ENCODE measurements around the gene ZNF366.
"Not testable (repeated sequence)": the region's sequence is repeated elsewhere in the genome, so short reads cannot be mapped to it uniquely, and the experiment has no call there.

Gene ZNF366

GRCh38 chr5:72426019-72426418 is 81.2 kb downstream of the ZNF366 start:
- no peaks in the 10 kb centered on the region for H3K27me3 ChIP-seq (ENCODE audit: control insufficient read depth, insufficient read depth, low read length)
- H3K4me3 ChIP-seq (ENCODE audit: low read length), result no peak overlapping the region
- H3K9ac ChIP-seq (ENCODE audit: low read length), result no peak overlapping the region
- no peak overlapping the region for H3K27ac ChIP-seq (ENCODE audit: low read depth, low read length)
- H3K4me1 ChIP-seq (ENCODE audit: control insufficient read depth, insufficient read depth, low read length), result peaks cover 6% of the 10 kb centered on the region
- H3K36me3 ChIP-seq (ENCODE audit: control insufficient read depth, insufficient read depth, low read length), result no peaks in the 10 kb centered on the region

- no peaks in the 10 kb centered on the region for H3K36me3 ChIP-seq (ENCODE audit: control insufficient read depth, insufficient read depth, low read length)
- H3K27me3 ChIP-seq (ENCODE audit: control insufficient read depth, insufficient read depth, low read length), result no peaks in the 10 kb centered on the region
- H3K27ac ChIP-seq (ENCODE audit: low read depth, low read length), result no peak overlapping the region
- H3K4me1 ChIP-seq (ENCODE audit: control insufficient read depth, insufficient read depth, low read length), result no peaks in the 10 kb centered on the region
- H3K4me3 ChIP-seq (ENCODE audit: low read length), result no peak overlapping the region
- H3K9ac ChIP-seq (ENCODE audit: low read length), result no peak overlapping the region
Observed at GRCh38 chr5:72418271-72418670, 88.9 kb downstream of the ZNF366 start.

- Histone ChIP-seq H3K27ac (ENCODE audit: low read depth, low read length) (no peak overlapping the region), H3K9ac (ENCODE audit: low read length) (no peak overlapping the region), H3K4me1 (ENCODE audit: control insufficient read depth, insufficient read depth, low read length) (no peaks in the 10 kb centered on the region), H3K27me3 (ENCODE audit: control insufficient read depth, insufficient read depth, low read length) (no peaks in the 10 kb centered on the region), H3K4me3 (ENCODE audit: low read length) (no peak overlapping the region), H3K36me3 (ENCODE audit: control insufficient read depth, insufficient read depth, low read length) (no peaks in the 10 kb centered on the region)
Observed at GRCh38 chr5:72417333-72418062, 89.7 kb downstream of the ZNF366 start.

GRCh38 chr5:72415616-72416325 is 91.4 kb downstream of the ZNF366 start:
- no peaks in the 10 kb centered on the region for H3K36me3 ChIP-seq (ENCODE audit: control insufficient read depth, insufficient read depth, low read length)
- H3K4me1 ChIP-seq (ENCODE audit: control insufficient read depth, insufficient read depth, low read length), result no peaks in the 10 kb centered on the region
- H3K4me3 ChIP-seq (ENCODE audit: low read length), result no peak overlapping the region
- H3K27me3 ChIP-seq (ENCODE audit: control insufficient read depth, insufficient read depth, low read length), result no peaks in the 10 kb centered on the region
- no peak overlapping the region for H3K27ac ChIP-seq (ENCODE audit: low read depth, low read length)
- H3K9ac ChIP-seq (ENCODE audit: low read length), result no peak overlapping the region

- Histone ChIP-seq H3K4me3 (ENCODE audit: low read length) (no peak overlapping the region), H3K9ac (ENCODE audit: low read length) (no peak overlapping the region), H3K36me3 (ENCODE audit: control insufficient read depth, insufficient read depth, low read length) (no peaks in the 10 kb centered on the region), H3K27me3 (ENCODE audit: control insufficient read depth, insufficient read depth, low read length) (no peaks in the 10 kb centered on the region), H3K4me1 (ENCODE audit: control insufficient read depth, insufficient read depth, low read length) (no peaks in the 10 kb centered on the region), H3K27ac (ENCODE audit: low read depth, low read length) (no peak overlapping the region)
Observed at GRCh38 chr5:72412283-72413055, 94.7 kb downstream of the ZNF366 start.

GRCh38 chr5:72410688-72411295 is 96.4 kb downstream of the ZNF366 start:
- Histone ChIP-seq H3K9ac (ENCODE audit: low read length) (no peak overlapping the region), H3K4me3 (ENCODE audit: low read length) (no peak overlapping the region), H3K36me3 (ENCODE audit: control insufficient read depth, insufficient read depth, low read length) (no peaks in the 10 kb centered on the region), H3K4me1 (ENCODE audit: control insufficient read depth, insufficient read depth, low read length) (no peaks in the 10 kb centered on the region), H3K27ac (ENCODE audit: low read depth, low read length) (no peak overlapping the region), H3K27me3 (ENCODE audit: control insufficient read depth, insufficient read depth, low read length) (no peaks in the 10 kb centered on the region)

GRCh38 chr5:72408603-72409002 is 98.6 kb downstream of the ZNF366 start:
- no peak overlapping the region for H3K9ac ChIP-seq (ENCODE audit: low read length)
- no peaks in the 10 kb centered on the region for H3K27me3 ChIP-seq (ENCODE audit: control insufficient read depth, insufficient read depth, low read length)
- no peaks in the 10 kb centered on the region for H3K36me3 ChIP-seq (ENCODE audit: control insufficient read depth, insufficient read depth, low read length)
- no peaks in the 10 kb centered on the region for H3K4me1 ChIP-seq (ENCODE audit: control insufficient read depth, insufficient read depth, low read length)
- H3K4me3 ChIP-seq (ENCODE audit: low read length), result no peak overlapping the region
- H3K27ac ChIP-seq (ENCODE audit: low read depth, low read length), result no peak overlapping the region

- Histone ChIP-seq H3K36me3 (ENCODE audit: control insufficient read depth, insufficient read depth, low read length) (no peaks in the 10 kb centered on the region), H3K9ac (ENCODE audit: low read length) (no peak overlapping the region), H3K27ac (ENCODE audit: low read depth, low read length) (no peak overlapping the region), H3K4me3 (ENCODE audit: low read length) (no peak overlapping the region), H3K4me1 (ENCODE audit: control insufficient read depth, insufficient read depth, low read length) (no peaks in the 10 kb centered on the region), H3K27me3 (ENCODE audit: control insufficient read depth, insufficient read depth, low read length) (no peaks in the 10 kb centered on the region)
Observed at GRCh38 chr5:72408127-72408526, 99.1 kb downstream of the ZNF366 start.

GRCh38 chr5:72407541-72407940 is 99.7 kb downstream of the ZNF366 start:
- H3K36me3 ChIP-seq (ENCODE audit: control insufficient read depth, insufficient read depth, low read length), result no peaks in the 10 kb centered on the region
- no peak overlapping the region for H3K9ac ChIP-seq (ENCODE audit: low read length)
- H3K4me3 ChIP-seq (ENCODE audit: low read length), result no peak overlapping the region
- H3K27me3 ChIP-seq (ENCODE audit: control insufficient read depth, insufficient read depth, low read length), result no peaks in the 10 kb centered on the region
- H3K4me1 ChIP-seq (ENCODE audit: control insufficient read depth, insufficient read depth, low read length), result no peaks in the 10 kb centered on the region
- no peak overlapping the region for H3K27ac ChIP-seq (ENCODE audit: low read depth, low read length)

- Histone ChIP-seq H3K27me3 (ENCODE audit: control insufficient read depth, insufficient read depth, low read length) (no peaks in the 10 kb centered on the region), H3K9ac (ENCODE audit: low read length) (no peak overlapping the region), H3K27ac (ENCODE audit: low read depth, low read length) (no peak overlapping the region)
Observed at GRCh38 chr5:72407078-72407477, 100.1 kb downstream of the ZNF366 start.

GRCh38 chr5:72404771-72405170 is 102.4 kb downstream of the ZNF366 start:
- H3K27ac ChIP-seq (ENCODE audit: low read depth, low read length); H3K27me3 ChIP-seq (ENCODE audit: control insufficient read depth, insufficient read depth, low read length); H3K4me1 ChIP-seq (ENCODE audit: control insufficient read depth, insufficient read depth, low read length); H3K4me3 ChIP-seq (ENCODE audit: low read length); H3K9ac ChIP-seq (ENCODE audit: low read length); H3K36me3 ChIP-seq (ENCODE audit: control insufficient read depth, insufficient read depth, low read length): not testable (repeated sequence)

More at GRCh38 chr5:72407078-72407477, 100.1 kb downstream of the ZNF366 start:
- H3K4me1 ChIP-seq (ENCODE audit: control insufficient read depth, insufficient read depth, low read length), result no peaks in the 10 kb centered on the region
- H3K4me3 ChIP-seq (ENCODE audit: low read length), result no peak overlapping the region
- no peaks in the 10 kb centered on the region for H3K36me3 ChIP-seq (ENCODE audit: control insufficient read depth, insufficient read depth, low read length)

- Histone ChIP-seq H3K36me3 (ENCODE audit: control insufficient read depth, insufficient read depth, low read length) (no peaks in the 10 kb centered on the region), H3K27me3 (ENCODE audit: control insufficient read depth, insufficient read depth, low read length) (no peaks in the 10 kb centered on the region), H3K27ac (ENCODE audit: low read depth, low read length) (no peak overlapping the region), H3K4me1 (ENCODE audit: control insufficient read depth, insufficient read depth, low read length) (no peaks in the 10 kb centered on the region), H3K9ac (ENCODE audit: low read length) (no peak overlapping the region), H3K4me3 (ENCODE audit: low read length) (no peak overlapping the region)
Observed at GRCh38 chr5:72402959-72403628, 104.1 kb downstream of the ZNF366 start.
